Measurements from ENCODE around the gene LRRC8B.
"Not testable (repeated sequence)": the region's sequence is repeated elsewhere in the genome, so short reads cannot be mapped to it uniquely, and the experiment has no call there.

LRRC8B gene

DNA sequence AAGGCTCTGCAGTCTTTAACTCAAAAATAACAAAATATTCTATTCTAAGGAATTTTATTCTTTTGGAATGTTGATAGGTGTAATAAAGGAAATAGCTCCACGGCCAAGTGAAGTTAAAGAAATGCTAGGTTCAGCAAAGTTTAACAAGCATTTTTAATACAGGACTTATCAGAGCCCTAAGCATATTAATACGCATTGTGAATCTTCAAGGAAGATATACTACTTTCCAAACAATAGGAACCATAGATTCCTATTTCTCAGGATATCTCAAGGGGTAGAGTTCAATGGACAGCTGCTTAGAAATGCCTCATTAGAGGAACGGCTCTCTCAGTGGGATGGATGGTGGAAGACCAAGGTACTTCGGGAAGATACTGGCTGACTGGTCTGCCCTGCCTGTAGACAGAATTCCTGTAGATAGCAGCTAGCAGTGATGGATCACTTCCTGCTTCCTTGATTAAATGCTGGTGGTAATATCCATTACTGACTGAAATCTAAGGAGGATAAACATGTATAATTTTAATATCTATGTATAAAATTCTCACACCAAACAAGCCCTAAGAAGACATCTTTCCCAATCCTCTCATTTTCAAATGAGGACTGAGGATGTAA lies 100.2 kb downstream of the LRRC8B start:
- H3K4me2 ChIP-seq (ENCODE audit: low read length): no peak overlapping the region
- H3K4me1 ChIP-seq (ENCODE audit: low read length): no peaks in the 10 kb centered on the region
- no peaks in the 10 kb centered on the region for H3K36me3 ChIP-seq (replicated peaks; ENCODE audit: low read depth, low read length)
- H2AFZ ChIP-seq (ENCODE audit: low read depth, low read length): no peak overlapping the region
- no peak overlapping the region for H3K27ac ChIP-seq (ENCODE audit: low read length)
- no peaks in the 10 kb centered on the region for H3K79me2 ChIP-seq (ENCODE audit: low read length)
- peaks cover 10% of the 10 kb centered on the region; the same call in 1 of the 2 replicates for H3K27me3 ChIP-seq (ENCODE audit: low read depth, low read length)
- H3K9ac ChIP-seq (ENCODE audit: low read length): no peak overlapping the region
- no peaks in the 10 kb centered on the region for H3K9me3 ChIP-seq (ENCODE audit: insufficient read depth, low read length)
- TF ChIP-seq EZH2phosphoT487 (IDR thresholded peaks at IDR 0.05; ENCODE audit: low read depth): no peak
- no peak for TF ChIP-seq CTCF (IDR thresholded peaks at IDR 0.05; ENCODE audit: low read depth, low read length)
- no peaks in the 10 kb centered on the region for H4K20me1 ChIP-seq (ENCODE audit: insufficient read depth, low read length)
- H3K4me3 ChIP-seq (ENCODE audit: low read length): no peak overlapping the region

DNA sequence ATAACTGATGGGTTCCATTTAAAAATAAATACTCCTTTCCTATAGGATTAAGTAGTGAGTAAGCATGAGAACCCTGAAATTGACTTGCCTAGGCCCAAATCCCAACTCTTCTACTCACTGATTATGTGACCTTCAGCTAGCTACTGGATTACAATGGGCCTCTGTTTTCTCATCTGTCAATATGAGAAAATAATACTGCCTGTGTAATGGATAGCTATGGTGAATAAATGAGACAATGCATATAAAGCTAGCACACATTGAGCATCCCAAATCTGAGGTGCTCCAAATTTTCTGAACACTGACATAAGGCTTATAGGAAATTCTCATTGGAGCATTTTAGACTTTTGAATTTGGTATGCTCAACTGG lies 103.0 kb downstream of the LRRC8B start:
- no peak overlapping the region for H3K4me2 ChIP-seq (ENCODE audit: low read length)
- no peak overlapping the region for H2AFZ ChIP-seq (ENCODE audit: low read depth, low read length)
- no peak for TF ChIP-seq CTCF (IDR thresholded peaks at IDR 0.05; ENCODE audit: low read depth, low read length)
- no peak for TF ChIP-seq EZH2phosphoT487 (IDR thresholded peaks at IDR 0.05; ENCODE audit: low read depth)
- H3K27ac ChIP-seq (ENCODE audit: low read length): no peak overlapping the region
- H3K4me3 ChIP-seq (ENCODE audit: low read length): no peak overlapping the region
- H3K27me3 ChIP-seq (ENCODE audit: low read depth, low read length): peaks cover 30% of the 10 kb centered on the region
- no peaks in the 10 kb centered on the region for H3K79me2 ChIP-seq (ENCODE audit: low read length)
- no peak overlapping the region for H3K9ac ChIP-seq (ENCODE audit: low read length)
- no peaks in the 10 kb centered on the region for H3K9me3 ChIP-seq (ENCODE audit: insufficient read depth, low read length)
- H3K36me3 ChIP-seq (replicated peaks; ENCODE audit: low read depth, low read length): no peaks in the 10 kb centered on the region
- H4K20me1 ChIP-seq (ENCODE audit: insufficient read depth, low read length): no peaks in the 10 kb centered on the region
- H3K4me1 ChIP-seq (ENCODE audit: low read length): peaks cover 4% of the 10 kb centered on the region

GRCh38 chr1:89629146-89629545 lies 104.5 kb downstream of the LRRC8B start:
- H3K9me3 ChIP-seq (ENCODE audit: insufficient read depth, low read length): no peaks in the 10 kb centered on the region
- no peaks in the 10 kb centered on the region for H3K79me2 ChIP-seq (ENCODE audit: low read length)
- TF ChIP-seq EZH2phosphoT487 (IDR thresholded peaks at IDR 0.05; ENCODE audit: low read depth) (no peak), CTCF (IDR thresholded peaks at IDR 0.05; ENCODE audit: low read depth, low read length) (no peak)
- H3K27ac ChIP-seq (ENCODE audit: low read length): no peak overlapping the region
- H3K9ac ChIP-seq (ENCODE audit: low read length): no peak overlapping the region
- no peak overlapping the region for H3K4me3 ChIP-seq (ENCODE audit: low read length)
- H3K27me3 ChIP-seq (ENCODE audit: low read depth, low read length): peaks cover 33% of the 10 kb centered on the region
- H3K36me3 ChIP-seq (replicated peaks; ENCODE audit: low read depth, low read length): no peaks in the 10 kb centered on the region
- no peak overlapping the region for H3K4me2 ChIP-seq (ENCODE audit: low read length)
- H3K4me1 ChIP-seq (ENCODE audit: low read length): peaks cover 8% of the 10 kb centered on the region
- no peak overlapping the region for H2AFZ ChIP-seq (ENCODE audit: low read depth, low read length)
- no peaks in the 10 kb centered on the region for H4K20me1 ChIP-seq (ENCODE audit: insufficient read depth, low read length)

DNA sequence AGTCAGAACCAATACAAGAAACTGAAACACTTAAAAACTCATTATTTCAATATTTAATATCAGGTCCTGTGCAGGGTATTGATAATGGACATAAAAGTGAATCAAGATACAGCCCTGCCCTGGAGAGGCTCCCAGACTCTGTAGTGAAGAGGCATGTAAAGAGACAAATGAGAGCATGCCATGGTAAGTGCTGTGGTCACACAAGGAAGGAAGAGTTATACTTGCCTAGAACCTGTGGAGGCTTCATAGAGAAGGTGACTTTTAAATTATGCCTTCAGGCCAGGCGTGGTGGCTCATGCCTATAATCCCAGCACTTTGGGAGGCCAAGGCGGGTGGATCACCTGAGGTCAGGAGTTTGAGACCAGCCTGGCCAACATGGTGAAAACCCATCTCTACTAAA lies 105.0 kb downstream of the LRRC8B start:
- not testable (repeated sequence) for H3K4me2 ChIP-seq (ENCODE audit: low read length); H3K4me3 ChIP-seq (ENCODE audit: low read length); H3K9me3 ChIP-seq (ENCODE audit: insufficient read depth, low read length); H4K20me1 ChIP-seq (ENCODE audit: insufficient read depth, low read length); H2AFZ ChIP-seq (ENCODE audit: low read depth, low read length); H3K4me1 ChIP-seq (ENCODE audit: low read length); H3K9ac ChIP-seq (ENCODE audit: low read length); H3K27ac ChIP-seq (ENCODE audit: low read length); H3K36me3 ChIP-seq (replicated peaks; ENCODE audit: low read depth, low read length); H3K79me2 ChIP-seq (ENCODE audit: low read length)
- H3K27me3 ChIP-seq (ENCODE audit: low read depth, low read length): peaks cover 33% of the 10 kb centered on the region
